OCI-LY7 (cell line): ENCODE measurements around the gene OR2Z1. TPM values are rescaled to one million over a fixed set of nuclear protein-coding genes. Genes with fewer than 3 reads are reported as not detected.

ENCODE experiments used
- small RNA-seq: library from RNA; depleted of rRNA; stranded (forward); fragments of <200 nt; gene quantifications from one replicate; pipeline ENCODE3, GENCODE V24; 2014
- total RNA-seq, 2 experiments: library from RNA; depleted of rRNA in 1 of 2; stranded (reverse); fragments of >200 nt in 1 of 2; shearing (Covaris generic) in 1 of 2; gene quantifications; 2 replicates each; pipeline ENCODE4 v1.2.3, GENCODE V29; 2014 to 2022

Gene OR2Z1
- total RNA-seq, 2 experiments from 2014 or later, result not detected

Small RNAs within 50 kb of the gene (small RNA-seq; reads per million reads assigned to genes)
- not detected for gene AC012616.1

Other genes with a start within 250 kb of the OR2Z1 start
- gene PRAM1, start 219.0 kb upstream of the OR2Z1 start, total RNA-seq (2014; rRNA removed; shearing (Covaris generic)), result 0.08 and 0.28 TPM in 2 replicates
- gene PRAM1, start 219.0 kb upstream of the OR2Z1 start, total RNA-seq (2022), result 3.1 TPM in 2 replicates
- gene ZNF414, start 207.5 kb upstream of the OR2Z1 start, total RNA-seq (2014; rRNA removed; shearing (Covaris generic)), result 3.1 and 8.7 TPM in 2 replicates
- 39.0 and 47.5 TPM in 2 replicates for gene ZNF414, start 207.5 kb upstream of the OR2Z1 start, total RNA-seq (2022)
- 5.1 and 8.8 TPM in 2 replicates for gene MYO1F, start 144.2 kb upstream of the OR2Z1 start, total RNA-seq (2014; rRNA removed; shearing (Covaris generic))
- 14.9 and 18.4 TPM in 2 replicates for gene MYO1F, start 144.2 kb upstream of the OR2Z1 start, total RNA-seq (2022)
- not detected in 2 replicates for gene ADAMTS10, start 110.9 kb upstream of the OR2Z1 start, total RNA-seq (2014; rRNA removed; shearing (Covaris generic))
- not detected in 2 replicates for gene ADAMTS10, start 110.9 kb upstream of the OR2Z1 start, total RNA-seq (2022)
- gene NFILZ, start 91.0 kb upstream of the OR2Z1 start, total RNA-seq (2014; rRNA removed; shearing (Covaris generic)), result not detected in 2 replicates
- gene NFILZ, start 91.0 kb upstream of the OR2Z1 start, total RNA-seq (2022), result not detected in 2 replicates
- not detected in 2 replicates for gene ACTL9, start 22.8 kb upstream of the OR2Z1 start, total RNA-seq (2014; rRNA removed; shearing (Covaris generic))
- not detected in 2 replicates for gene ACTL9, start 22.8 kb upstream of the OR2Z1 start, total RNA-seq (2022)
- 19.7 and 29.0 TPM in 2 replicates for gene ZNF558, start 110.7 kb downstream of the OR2Z1 start, total RNA-seq (2014; rRNA removed; shearing (Covaris generic))
- 18.0 and 23.5 TPM in 2 replicates for gene ZNF558, start 110.7 kb downstream of the OR2Z1 start, total RNA-seq (2022)
- not detected in 2 replicates for gene MBD3L1, start 110.7 kb downstream of the OR2Z1 start, total RNA-seq (2014; rRNA removed; shearing (Covaris generic))
- not detected in 2 replicates for gene MBD3L1, start 110.7 kb downstream of the OR2Z1 start, total RNA-seq (2022)